SU-DHL-6 (cell line): ENCODE results near the gene PTPRH.

Source experiments
- H2AFZ ChIP-seq: fragments of 200-600 bp; sonication (generic); 2 replicates; pipeline ENCODE4 v1.6.1; 2014; ENCODE audit warnings: low read depth, mild to moderate bottlenecking, moderate library complexity, mixed read lengths, antibody characterized with exemption, low read length; ENCODE audit not compliant: severe bottlenecking
- H3F3A ChIP-seq: fragments of 200-600 bp; shearing (Covaris generic); 2 replicates; pipeline ENCODE4 v1.6.0; 2016; ENCODE audit warnings: antibody characterized with exemption, mild to moderate bottlenecking; ENCODE audit not compliant: insufficient read depth
- H3K27ac ChIP-seq: fragments of 200-600 bp; sonication (generic); 2 replicates; pipeline ENCODE4 v1.5.1; 2016; ENCODE audit warnings: low read depth, mild to moderate bottlenecking, low read length, moderate library complexity, mixed read lengths
- H3K27me3 ChIP-seq: fragments of 200-600 bp; sonication (generic), shearing (Covaris generic); 2 replicates; pipeline ENCODE4 v1.6.0; 2014; ENCODE audit warnings: mild to moderate bottlenecking, low read length
- H3K36me3 ChIP-seq: fragments of 200-600 bp; sonication (generic); 2 replicates; pipeline ENCODE4 v1.6.1; 2014; ENCODE audit warnings: mild to moderate bottlenecking, low read length, mixed read lengths
- H3K4me2 ChIP-seq: fragments of 300-600, 200-600 bp; shearing (Covaris generic), sonication (generic); 2 replicates; pipeline ENCODE4 v1.6.0; 2014; ENCODE audit warnings: low read length, low read depth, mild to moderate bottlenecking; ENCODE audit not compliant: poor library complexity, severe bottlenecking
- H3K4me3 ChIP-seq: fragments of 200-600 bp; sonication (generic); 2 replicates; pipeline ENCODE4 v1.5.1; 2014; ENCODE audit warnings: antibody characterized with exemption, low read length, mild to moderate bottlenecking, mixed read lengths; ENCODE audit not compliant: insufficient read depth, poor library complexity, severe bottlenecking
- H3K79me2 ChIP-seq: fragments of 200-600 bp; sonication (generic); 2 replicates; pipeline ENCODE4 v1.6.1; 2014; ENCODE audit warnings: mild to moderate bottlenecking, low read length, moderate library complexity; ENCODE audit not compliant: insufficient read depth
- H3K9ac ChIP-seq: fragments of 200-600 bp; sonication (generic); 2 replicates; pipeline ENCODE4 v1.7.0; 2014; ENCODE audit warnings: mild to moderate bottlenecking, low read length
- H3K9me2 ChIP-seq: fragments of 200-600 bp; sonication (generic); replicated peaks from 2 replicates; pipeline ENCODE4 v1.6.1; 2014; ENCODE audit warnings: low read length; ENCODE audit not compliant: insufficient read depth
- H3K9me3 ChIP-seq: fragments of 200-600 bp; sonication (generic); 2 replicates; pipeline ENCODE4 v1.6.1; 2014; ENCODE audit warnings: low read length, mixed read lengths; ENCODE audit not compliant: insufficient read depth
- H4K20me1 ChIP-seq: fragments of 200-600 bp; sonication (generic); 2 replicates; pipeline ENCODE4 v1.6.1; 2014; ENCODE audit warnings: low read depth, mild to moderate bottlenecking, antibody characterized with exemption, low read length, moderate library complexity, mixed read lengths
- CTCF ChIP-seq: fragments of 200-600 bp; sonication (generic); IDR thresholded peaks from one replicate; pipeline ENCODE4 v1.5.1; 2017; ENCODE audit warnings: antibody characterized with exemption, mild to moderate bottlenecking, low read length, moderate library complexity; ENCODE audit not compliant: insufficient read depth, poor library complexity, severe bottlenecking
- EZH2phosphoT487 ChIP-seq: fragments of 200-600 bp; sonication (generic), shearing (Covaris generic); conservative IDR thresholded peaks from 2 replicates; pipeline ENCODE4 v1.6.1; 2018; ENCODE audit warnings: mild to moderate bottlenecking, antibody characterized with exemption, low read length, moderate library complexity, mixed read lengths

The PTPRH gene

GRCh38 chr19:55171440-55171839 lies 37.9 kb downstream of the PTPRH start:
- H3K9ac ChIP-seq = no peak overlapping the region
- no peak overlapping the region for H3K27ac ChIP-seq
- no peaks in the 10 kb centered on the region for H4K20me1 ChIP-seq
- H3K9me3 ChIP-seq = no peaks in the 10 kb centered on the region
- no peak overlapping the region for H2AFZ ChIP-seq
- no peaks in the 10 kb centered on the region for H3F3A ChIP-seq
- no peaks in the 10 kb centered on the region; the same call in 1 of the 2 replicates for H3K27me3 ChIP-seq
- no peak overlapping the region for H3K4me3 ChIP-seq
- TF ChIP-seq EZH2phosphoT487 (no peak), CTCF (no peak)
- H3K36me3 ChIP-seq = no peaks in the 10 kb centered on the region
- H3K4me2 ChIP-seq = no peak overlapping the region
- no peaks in the 10 kb centered on the region for H3K9me2 ChIP-seq
- no peaks in the 10 kb centered on the region for H3K79me2 ChIP-seq

DNA sequence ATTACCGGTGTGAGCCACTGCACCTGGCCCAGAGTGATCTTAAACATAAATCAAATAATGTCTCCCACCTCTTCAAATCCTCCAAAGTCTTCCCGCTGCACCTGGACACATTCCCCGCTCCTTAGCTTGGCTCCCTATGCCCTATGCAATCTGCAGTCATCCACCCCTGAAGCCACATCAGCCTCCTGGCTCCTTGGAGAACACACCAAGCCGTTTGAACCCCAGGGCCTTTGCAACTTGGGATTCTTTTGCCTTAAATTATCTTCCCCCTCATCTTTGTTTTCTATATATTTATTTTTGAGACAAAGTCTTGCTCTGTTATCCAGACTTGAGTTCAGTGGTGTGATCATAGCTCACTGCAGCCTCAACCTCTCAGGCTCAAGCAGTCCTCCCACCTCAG lies 40.2 kb downstream of the PTPRH start:
- H3K4me3 ChIP-seq = no peak overlapping the region
- no peaks in the 10 kb centered on the region for H3K27me3 ChIP-seq
- H3K36me3 ChIP-seq = no peaks in the 10 kb centered on the region
- H3K27ac ChIP-seq = no peak overlapping the region
- no peak overlapping the region for H3K9ac ChIP-seq
- no peaks in the 10 kb centered on the region for H3F3A ChIP-seq
- H2AFZ ChIP-seq = no peak overlapping the region
- H3K79me2 ChIP-seq = no peaks in the 10 kb centered on the region
- no peaks in the 10 kb centered on the region for H3K9me2 ChIP-seq
- H4K20me1 ChIP-seq = no peaks in the 10 kb centered on the region
- no peak overlapping the region for H3K4me2 ChIP-seq
- TF ChIP-seq CTCF (no peak), EZH2phosphoT487 (no peak)
- H3K9me3 ChIP-seq = no peaks in the 10 kb centered on the region

- Histone ChIP-seq H3K27ac (no peak within 1 kb of the TSS), H3K9me3 (no peaks in the 10 kb centered on the region), H3K36me3 (no peaks in the 10 kb centered on the region), H3F3A (0 out of 2 replicates have a peak, but pooled peaks cover 3% of the 10 kb centered on the region), H3K4me2 (no peak within 1 kb of the TSS), H3K9ac (no peak within 1 kb of the TSS), H3K4me3 (no peak within 1 kb of the TSS), H3K27me3 (no peaks in the 10 kb centered on the region), H4K20me1 (no peaks in the 10 kb centered on the region), H3K79me2 (no peaks in the 10 kb centered on the region), H2AFZ (no peak within 1 kb of the TSS), H3K9me2 (no peaks in the 10 kb centered on the region)
- TF ChIP-seq EZH2phosphoT487 (no peak), CTCF (no peak)
Measured at GRCh38 chr19:55166530-55167268, 42.6 kb downstream of the PTPRH start, which contains the start of gene DNAAF3. Gene DNAAF3, minus strand, starts transcription at chr19:55166613. Its CDS starts 200 bp downstream, at chr19:55166413.
